ENCODE measurements around the gene CHN2.

The CHN2 gene

DNA sequence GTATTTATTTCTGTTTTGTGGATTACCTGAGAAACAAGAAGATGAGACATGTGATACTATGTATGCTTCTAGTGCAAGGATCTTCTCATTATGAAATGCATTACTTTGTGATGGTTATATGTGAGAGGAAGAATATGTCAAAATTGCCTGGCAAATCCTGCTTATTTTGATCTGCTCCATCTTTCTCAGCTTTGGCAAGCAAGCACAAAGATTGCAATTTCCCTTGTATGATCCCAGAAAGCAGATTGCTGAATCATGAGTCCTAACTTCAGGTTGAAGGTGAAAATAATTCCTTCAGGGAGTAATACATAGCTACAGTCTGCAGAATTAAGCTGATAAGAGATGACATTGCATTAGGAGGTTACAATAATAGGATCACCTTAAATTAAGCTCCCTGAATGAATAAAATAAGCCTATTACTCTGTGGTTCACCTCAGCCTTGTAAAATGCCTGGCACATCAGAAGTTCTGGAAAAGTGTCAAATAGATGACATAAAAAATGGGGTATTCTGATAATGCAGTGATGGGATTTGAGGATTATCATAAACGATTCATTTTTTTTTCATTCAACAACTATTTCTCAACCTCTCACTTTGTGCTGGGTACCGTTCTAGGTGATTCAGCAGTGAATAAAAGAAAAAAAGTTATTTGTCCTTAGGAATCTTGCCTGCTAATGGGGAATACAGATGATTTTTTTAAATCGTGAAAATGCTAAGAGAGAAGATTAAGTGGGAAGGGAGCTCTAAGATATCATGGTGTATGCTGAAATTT is 120.7 kb downstream of the CHN2 start:
- no peak for DNase-seq

DNA sequence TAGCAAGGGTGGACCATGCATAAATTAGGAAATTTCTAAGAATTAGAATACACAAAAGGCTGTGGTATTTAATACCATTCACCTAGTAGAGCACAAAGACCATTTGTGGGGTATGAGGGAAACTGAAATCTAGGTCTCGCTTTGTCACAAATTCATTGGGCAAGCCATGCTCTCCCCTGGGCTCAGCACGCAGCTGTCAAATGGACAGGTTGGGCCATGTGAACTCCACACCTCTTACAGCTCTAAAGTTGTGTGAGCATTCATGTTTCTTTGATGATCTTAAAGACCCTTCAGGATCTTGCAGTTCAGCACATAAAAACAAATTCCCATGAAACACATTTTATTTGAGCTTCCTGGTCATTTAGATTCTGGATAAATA is 121.3 kb downstream of the CHN2 start:
- no peak for DNase-seq

DNA sequence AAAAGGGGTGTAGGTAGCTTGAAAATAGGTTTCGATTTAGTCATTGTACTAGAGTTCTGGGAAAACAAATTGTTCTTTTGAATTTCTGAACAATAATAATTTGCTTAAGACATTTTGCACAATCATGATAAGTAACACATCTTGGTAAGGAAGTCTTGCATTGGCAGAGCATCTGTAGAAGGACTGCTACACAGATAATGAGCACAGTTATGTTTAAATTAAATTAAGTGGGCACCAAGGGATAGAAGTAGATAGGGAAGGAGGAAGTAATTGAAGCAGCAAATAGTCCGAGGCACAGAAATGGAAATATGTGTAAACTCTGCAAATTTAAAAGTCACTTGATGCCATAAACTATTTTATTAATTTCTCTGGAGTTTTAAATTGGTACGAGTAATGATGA is 122.4 kb downstream of the CHN2 start:
- no peak for DNase-seq

DNA sequence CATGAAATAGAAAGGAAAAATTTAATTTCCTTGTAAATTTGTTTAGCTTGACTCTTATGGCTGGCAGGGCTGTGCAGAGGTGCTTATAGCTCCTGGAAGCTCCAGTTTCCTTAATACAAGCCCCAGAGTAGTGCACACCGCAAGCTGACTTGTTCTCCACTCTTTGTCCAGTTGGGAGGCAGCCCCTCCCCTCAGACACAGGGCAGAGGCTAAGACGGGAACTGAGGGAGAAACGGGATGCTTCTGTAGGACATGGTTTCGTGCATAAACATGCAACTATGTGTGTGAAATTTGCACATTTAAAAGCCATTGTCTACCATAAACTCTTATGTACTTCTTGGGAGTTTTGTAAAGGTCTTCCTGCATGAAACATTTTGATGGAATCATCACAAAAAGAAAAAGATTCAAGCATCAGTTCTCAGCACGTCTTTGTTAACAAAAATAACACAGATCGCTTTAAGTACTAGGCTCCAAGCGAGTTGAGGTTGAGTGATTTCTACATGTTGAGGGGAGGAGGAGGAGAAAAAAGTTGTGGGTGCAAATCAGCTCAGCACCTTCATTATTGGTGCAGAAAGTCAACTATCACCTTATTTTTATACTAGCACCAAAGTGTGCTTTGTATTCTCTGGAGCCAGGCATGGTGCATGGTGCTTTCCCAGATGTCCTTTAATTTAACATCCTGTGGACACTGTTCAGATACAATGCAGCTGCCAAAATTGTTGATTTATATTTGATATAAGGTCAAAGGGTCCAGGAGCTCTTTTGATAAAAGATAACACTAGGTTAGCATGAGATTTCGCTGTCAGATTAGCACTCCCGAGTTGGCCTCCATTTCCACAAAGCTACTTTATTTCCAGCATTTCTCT is 124.5 kb downstream of the CHN2 start:
- DNase-seq, result no peak

DNA sequence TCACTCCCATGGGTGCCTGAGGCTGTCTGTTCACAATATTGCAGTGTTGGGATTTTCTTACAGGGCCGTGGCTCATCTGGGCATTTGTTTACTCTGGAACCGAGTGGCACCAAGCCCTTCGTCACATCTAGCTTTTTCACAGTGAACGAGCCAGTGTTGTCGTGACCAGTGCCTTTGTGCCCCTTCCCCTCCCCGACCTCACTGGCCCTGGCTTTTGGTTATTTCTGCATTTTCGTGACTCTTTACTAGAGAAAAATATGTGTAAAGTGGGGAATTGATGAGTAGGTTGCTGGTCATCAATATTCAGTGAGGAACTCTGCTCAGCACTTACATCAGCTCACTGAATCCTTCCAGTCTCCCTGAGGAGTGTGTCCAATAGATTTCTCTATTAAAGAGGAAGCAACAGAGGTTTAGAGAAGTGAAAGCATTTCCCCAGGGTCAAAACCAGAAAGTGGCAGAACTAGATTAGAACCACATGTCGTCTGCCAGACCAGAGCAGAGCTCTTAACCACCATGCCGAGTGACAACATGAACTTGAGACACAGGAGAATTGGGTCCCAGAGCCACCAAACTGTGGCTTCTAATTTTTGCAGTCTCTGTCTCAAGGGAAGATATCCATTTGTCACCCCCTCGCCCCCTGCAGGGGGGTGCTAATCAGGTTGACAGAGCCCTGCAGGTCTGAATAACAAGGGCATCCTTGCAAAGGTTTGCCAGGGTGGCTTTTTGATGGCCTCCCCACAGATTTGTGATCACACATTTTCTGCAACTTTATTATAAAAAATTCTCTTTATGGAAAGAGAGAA is 125.3 kb downstream of the CHN2 start:
- DNase-seq, result no peak

DNA sequence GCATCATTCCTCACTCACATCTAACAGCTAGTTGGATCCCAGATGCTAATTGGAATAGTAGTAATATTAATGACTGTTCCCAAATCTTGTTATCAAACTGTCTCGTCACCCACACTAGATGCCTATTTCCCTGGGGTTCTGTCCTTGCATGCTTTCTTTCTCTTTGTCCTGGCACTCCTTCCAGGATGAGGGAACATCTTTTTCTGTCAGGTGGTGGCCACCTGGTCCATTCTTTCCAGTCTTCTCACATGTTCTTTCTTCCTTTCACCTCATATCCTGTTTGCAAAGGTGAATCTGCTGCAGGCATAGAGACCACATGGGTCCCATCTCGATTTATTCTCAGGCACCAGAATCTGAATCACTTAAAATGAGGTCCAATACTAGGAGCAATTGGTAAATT is 126.0 kb downstream of the CHN2 start:
- no peak for DNase-seq

DNA sequence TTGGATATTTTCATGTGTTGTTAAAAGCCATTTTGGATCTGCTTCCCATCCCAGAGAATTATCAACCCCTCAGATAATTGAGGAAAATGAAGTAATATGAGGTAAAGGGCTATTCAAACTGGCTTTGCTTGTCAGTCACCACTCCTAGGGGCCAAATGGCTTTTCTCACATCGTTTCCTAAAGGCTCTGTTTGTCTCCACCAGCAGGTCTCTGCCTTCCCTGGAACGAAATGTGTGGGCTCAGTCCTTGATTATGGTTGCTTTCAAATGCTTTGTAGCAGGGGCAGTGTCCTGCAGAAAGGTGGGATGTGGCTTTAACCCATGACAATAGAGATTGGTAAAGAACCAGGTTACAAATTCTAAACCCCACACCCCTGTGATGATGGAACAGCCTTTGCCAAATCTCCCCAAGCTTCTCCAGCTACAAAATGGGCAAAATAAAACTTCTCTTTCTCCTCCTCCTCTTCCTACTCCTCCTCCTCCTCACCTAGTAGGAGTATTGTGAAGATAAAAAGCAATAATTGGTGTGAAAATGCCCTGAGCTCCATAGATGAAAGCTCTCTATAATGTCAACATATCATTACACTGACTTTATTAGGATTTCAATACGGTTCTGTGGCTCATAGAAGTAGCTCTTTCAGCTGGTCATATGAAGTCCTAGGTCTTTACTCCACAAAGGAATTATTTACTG is 127.6 kb downstream of the CHN2 start:
- no peak for DNase-seq

DNA sequence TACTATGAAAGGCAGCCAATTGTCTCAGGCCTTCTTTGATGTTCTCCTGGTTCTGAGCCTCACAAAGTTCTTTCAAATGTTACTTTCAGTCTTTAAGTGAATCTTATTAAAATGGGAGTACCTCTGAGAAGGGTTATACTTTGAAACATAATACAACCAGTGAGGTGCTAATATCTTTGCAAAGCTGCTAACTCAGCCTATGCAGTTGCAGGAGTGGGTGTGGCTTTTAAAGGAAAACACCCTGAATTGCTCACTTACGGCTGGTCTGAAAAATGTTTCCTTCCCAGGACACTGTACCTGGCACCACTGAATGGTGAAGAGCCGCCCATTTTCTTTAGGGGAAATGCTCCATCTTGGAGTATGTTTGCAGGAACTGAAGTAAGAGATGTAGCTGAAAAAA is 130.9 kb downstream of the CHN2 start:
- no peak for DNase-seq

DNA sequence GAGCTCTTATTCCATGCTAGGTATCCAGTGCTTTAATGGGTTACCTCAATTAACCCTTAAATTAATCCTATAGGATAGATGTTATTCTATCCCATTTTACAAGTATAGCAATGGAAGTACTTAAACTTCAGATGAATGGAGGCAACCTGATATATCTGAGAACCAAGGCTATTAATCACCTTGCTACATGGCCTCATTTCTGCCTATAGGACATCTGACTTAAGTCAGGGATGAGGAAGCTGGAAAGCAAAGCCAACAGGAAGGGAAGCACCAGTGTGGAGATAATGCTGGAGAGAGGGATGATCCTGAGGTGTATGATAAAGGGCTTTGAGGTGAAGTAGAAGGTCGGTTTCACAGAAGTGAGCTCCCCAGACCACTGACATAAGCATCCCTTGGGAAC is 132.3 kb downstream of the CHN2 start:
- no peak for DNase-seq

DNA sequence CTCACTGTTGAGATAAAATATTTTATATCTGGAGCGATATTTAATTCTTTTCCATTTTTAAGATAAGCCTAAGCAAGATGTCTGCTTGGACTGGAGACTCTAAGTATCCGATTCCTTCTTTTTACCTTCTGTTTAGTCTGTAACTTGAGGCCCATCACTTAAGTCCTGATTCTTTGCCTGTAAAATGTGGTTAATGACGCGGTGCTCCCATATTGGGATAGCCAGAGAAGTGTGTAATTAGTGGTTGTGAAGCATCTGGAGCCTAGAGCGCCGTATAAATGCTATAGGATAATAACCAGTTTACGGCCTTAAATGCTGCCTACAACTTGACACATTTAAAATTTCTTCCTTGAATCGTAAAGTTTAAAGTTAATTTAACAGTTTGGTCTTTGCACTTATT is 132.9 kb downstream of the CHN2 start:
- DNase-seq, result no peak

DNA sequence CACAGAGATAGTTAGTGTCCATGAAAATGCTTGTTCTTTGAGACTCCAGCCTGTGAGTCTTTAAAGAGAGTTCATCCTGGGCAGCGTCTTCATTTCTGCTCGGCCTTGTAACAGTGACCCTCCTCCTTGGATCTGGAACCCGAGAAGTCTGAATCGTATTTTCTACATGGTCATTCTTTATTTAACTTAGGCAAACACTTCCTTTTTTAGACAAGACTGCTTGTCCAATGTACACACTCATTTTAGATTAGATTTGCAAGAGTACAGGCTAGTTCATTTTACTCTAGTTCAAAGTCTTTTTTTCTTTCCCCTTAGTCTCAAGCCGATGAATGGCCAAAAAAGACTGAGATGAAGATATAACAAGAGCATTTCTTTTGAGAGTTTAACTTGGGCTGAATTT is 133.5 kb downstream of the CHN2 start:
- DNase-seq, result no peak

DNA sequence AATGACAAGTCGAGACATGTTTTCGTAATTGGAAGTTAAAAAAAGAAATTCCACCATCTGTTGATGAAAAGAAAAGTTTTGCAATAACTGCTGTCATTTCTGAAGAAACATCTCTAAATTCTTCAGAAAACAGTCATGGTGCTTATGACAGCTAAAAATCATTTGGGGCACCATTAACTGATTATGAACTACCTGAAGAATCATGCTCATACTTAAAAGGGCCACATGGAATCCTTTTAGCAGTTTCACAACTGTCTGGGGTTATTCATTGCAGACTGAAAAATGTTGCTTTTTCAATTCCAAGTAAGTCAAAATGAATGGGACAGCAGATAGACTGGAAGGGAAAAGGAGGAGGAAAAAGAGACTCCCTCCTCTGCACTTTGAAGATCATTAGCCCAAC is 134.2 kb downstream of the CHN2 start:
- no peak for DNase-seq

DNA sequence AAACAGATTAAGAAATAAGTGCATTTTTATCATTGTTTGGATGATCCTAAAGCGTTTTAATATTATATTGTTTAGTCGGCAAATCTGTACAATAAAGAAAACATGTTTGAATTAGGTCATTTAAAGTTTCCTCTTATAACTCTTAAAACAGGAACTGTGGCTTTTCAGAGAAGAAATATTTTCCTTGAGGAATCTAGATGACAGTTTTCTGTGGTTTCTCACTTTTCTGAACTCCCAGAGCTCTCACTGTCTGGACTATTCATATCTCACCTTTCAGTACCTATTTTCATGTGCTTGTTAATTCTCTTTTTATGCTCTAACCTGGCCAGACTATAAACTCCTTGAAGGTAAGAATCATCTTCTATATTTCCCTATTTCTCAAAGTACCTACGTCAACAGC is 135.1 kb downstream of the CHN2 start:
- no peak for DNase-seq

DNA sequence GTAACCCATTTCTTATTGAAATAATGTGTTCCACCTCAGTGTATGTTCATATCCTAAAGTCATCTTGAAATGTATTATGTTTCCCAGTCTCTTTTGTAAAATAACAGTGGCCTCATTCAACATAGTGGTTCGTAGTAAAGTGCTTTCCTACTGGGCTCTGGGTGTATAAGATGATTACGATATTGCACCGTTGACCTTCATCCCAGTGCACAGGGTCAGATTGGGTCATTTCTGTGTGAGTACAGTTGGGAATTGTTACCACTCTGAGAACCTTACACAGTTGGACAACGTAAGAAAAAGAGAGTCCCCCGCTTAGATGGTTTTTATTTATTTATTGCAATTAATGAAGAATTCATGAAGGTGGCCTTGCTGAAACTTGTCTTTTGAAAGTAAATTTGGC is 135.6 kb downstream of the CHN2 start:
- DNase-seq, result no peak

DNA sequence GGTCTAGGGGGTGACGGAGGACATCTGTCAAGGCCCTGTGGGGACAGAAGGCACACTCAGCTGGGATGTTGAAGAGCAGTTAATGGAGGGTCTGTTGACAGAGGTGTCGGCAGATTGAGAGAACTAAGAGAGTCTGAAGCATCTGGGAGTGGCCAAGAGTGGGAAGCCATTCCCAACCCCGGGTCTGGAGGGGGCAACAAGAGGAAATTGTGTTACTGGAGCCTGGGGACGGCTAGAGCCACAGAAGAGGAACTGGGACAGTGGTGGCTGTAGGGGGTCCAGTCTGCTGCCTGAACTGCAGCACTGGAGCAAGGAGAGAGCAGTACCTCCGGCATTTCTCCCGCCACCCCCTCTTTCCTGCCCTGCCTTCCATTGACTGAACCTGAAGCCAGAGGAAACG is 136.6 kb downstream of the CHN2 start:
- no peak for DNase-seq

DNA sequence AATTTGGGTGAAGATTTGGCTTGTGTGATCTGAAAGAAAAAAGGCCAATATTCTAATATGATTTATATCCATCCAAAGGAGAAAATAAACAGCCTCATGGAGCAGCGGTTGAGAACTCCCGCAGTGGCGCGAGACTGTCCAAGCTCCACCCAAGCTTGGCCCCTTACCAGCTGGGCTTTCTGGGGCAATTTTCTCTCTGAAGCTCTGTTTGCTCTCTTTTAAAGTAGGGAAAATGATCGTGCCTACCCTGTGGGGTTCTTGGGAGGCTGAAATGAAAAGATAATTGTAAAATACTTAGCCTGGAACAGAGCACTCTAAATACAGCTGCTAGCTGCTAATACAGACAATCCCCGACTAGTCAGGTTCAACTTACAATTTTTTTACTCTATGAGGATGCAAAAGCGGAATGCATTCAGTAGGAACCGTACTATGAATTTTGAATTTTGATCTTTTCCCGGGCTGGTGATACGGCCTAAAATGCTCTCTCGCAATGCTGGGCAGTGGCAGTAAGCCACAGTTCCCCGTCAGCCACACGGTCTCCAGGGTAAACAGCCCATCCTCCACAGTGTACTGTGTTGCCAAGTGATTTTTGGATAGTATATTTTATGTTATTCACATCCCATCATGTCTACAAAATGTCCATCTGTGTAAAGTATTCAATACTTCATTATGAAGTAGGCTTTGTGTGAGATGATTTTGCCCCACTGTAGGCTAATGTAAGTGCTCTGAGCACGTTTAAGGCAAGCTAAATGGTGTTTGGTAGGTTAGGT is 137.7 kb downstream of the CHN2 start:
- DNase-seq, result no peak

DNA sequence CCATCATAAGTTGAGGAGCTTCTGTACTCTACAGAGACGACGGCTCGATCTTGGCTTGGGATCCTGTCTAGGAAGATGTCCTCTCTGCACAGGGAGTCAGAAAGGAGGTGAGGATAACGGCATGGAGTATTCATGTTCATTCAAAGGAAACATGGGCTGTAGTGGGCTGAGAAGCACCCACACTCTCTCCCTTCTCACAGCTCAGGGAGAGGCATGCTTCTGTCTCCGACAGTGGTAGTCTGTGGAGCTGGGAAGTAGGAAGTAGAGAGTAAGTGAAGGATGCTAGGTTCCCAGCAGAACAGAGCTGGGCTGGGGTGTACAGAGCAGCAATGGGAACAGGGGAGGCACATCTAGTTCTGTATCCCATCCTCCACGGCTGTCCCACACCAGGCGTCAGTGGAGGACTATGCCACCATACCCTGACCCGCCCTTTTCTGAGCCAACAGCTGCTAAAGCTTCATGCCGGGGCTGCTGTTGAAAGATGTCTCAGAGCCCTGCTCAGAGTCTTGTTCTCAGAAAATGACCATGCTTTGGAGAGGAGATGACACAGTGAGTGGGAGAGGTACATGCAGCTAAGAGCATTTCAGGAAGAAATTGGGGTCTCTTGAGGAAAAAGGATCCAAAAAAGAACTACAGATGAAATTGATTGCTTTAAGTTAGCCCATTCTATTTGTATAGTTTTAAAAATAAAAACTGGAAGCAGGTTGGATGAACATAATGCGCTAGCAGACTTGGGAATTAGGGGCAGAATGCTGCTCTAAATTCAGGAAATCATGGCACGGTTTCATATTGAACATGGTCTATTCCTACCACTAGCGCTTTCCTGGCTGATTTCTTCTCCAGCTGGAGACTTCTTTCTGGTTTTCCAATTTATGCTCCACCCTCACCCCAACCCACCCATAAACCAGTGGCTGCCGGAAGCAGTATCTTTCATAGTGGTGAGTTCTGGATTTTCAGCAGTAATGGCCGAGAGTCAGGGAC is 138.6 kb downstream of the CHN2 start:
- DNase-seq, result no peak

DNA sequence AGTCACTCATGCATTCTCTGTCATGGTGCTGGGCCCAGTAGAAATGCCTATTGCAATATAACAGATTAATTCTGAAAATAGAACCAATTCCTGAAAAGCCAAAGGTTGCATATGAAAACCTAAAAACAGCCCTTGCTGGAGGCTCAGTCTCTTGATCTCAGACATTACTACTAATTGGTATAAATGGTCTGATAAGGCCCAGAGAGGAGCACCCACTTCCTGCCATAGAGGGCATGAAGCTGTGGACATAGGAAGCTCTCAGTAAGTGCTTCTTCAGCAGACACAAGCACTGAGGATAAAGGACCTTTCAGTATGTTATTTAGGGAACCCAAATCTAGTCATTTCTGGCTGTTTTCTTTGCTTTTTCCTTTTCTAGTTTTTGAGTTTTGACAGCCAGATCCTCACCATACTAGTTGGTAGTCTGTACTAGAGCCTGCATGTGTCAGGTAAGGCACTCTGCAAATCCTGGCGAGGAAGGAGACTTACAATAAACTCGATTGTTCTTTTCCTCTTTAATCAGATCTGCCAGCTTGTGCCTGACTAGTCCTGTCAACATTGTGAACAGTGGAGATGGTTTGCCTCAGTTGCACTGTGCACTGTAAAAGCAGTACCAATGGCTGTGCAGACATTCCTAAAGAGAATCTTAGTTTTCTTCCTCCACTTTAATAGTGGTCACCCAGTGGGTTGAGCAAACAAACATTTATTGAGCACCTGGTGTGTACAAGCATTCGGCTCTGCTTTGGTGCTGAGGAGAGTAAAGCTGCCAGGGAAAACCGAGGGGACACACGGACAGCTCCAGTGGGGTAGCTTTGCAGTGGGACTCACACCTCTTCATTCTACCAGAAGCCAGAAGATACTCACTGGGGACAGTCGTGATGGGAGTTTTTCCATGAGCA is 140.9 kb downstream of the CHN2 start:
- DNase-seq, result no peak

DNA sequence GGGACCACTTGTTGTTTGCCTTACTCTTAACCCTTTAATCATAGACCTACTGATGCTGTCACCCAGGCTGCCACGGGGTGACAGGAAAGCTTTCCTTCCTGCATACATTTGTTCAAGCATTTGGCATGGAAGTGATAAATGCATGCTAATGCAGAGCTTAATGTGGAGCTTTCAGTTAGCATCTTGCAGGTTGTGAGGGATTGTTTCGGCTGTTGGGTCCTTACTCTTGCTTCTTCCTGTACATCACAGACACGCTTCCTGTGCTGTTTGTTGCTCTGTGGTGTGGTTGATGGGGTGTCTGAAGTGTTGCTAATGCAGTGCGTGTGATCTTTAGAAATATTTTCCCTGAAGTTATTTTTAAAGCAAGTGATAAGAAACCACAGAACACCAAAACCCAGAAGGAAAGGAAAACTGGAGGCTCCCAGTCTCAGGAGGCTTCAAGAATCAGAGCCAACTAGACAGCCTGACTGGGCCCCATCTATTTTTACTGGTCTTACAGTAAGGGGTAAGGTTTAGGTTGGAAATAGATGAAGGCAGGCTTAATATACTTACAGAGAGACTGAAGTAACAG is 143.1 kb downstream of the CHN2 start:
- no peak for DNase-seq

DNA sequence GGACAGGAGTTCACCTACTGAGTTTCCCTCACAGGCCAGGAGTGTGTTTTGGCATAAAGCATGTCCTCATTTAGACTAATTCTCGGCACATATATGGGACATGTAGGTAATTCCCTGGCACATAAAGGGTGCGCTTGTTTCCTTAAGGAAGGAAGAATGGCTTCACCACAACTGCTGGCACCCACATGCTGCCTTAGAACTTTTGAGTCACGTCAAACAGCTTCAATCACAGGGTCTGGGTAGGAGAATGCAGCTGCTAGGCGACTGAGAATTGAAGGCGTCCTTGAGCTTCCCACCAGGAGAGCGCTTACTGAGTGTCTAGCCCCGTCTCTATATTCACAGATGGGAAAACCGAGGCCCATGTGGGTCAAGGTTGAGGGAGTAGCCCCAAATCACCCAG is 146.1 kb downstream of the CHN2 start:
- no peak for DNase-seq
